ENCODE results near the gene HOXC6.
A peak's percentile ranks its signal among the peaks of the same experiment; 100 is the strongest.

Gene HOXC6

GRCh38 chr12:53994009-53994263 lies 34.3 kb upstream of the HOXC6 start:
- no peak for DNase-seq
- no peaks in the 10 kb centered on the region for H3K27me3 ChIP-seq
- no peak overlapping the region for H3K4me3 ChIP-seq (ENCODE audit: low read depth, low read length)
- no peaks in the 10 kb centered on the region for H3K9me3 ChIP-seq
- H3K36me3 ChIP-seq = no peaks in the 10 kb centered on the region
- no peak for TF ChIP-seq CTCF (IDR thresholded peaks at IDR 0.05; ENCODE audit: low read depth, low read length)
- peaks cover 7% of the 10 kb centered on the region for H3K4me1 ChIP-seq

- no peak for DNase-seq
- peaks cover 5% of the 10 kb centered on the region; the same call in 1 of the 2 replicates for H3K4me1 ChIP-seq
- no peak for TF ChIP-seq CTCF (IDR thresholded peaks at IDR 0.05; ENCODE audit: low read depth, low read length)
Measured at GRCh38 chr12:53994264-53995001, 33.8 kb upstream of the HOXC6 start.

GRCh38 chr12:53995002-53995377 lies 33.2 kb upstream of the HOXC6 start:
- no peaks in the 10 kb centered on the region for H3K27me3 ChIP-seq
- peaks cover 5% of the 10 kb centered on the region; the same call in 1 of the 2 replicates for H3K4me1 ChIP-seq
- TF ChIP-seq CTCF (IDR thresholded peaks at IDR 0.05; ENCODE audit: low read depth, low read length) = no peak
- no peak for DNase-seq
- H3K9me3 ChIP-seq = no peaks in the 10 kb centered on the region
- H3K4me3 ChIP-seq (ENCODE audit: low read depth, low read length) = peak overlapping the region; percentile 56
- H3K36me3 ChIP-seq = no peaks in the 10 kb centered on the region

More at GRCh38 chr12:53994264-53995001, 33.8 kb upstream of the HOXC6 start:
- H3K27me3 ChIP-seq = no peaks in the 10 kb centered on the region
- H3K36me3 ChIP-seq = no peaks in the 10 kb centered on the region
- H3K9me3 ChIP-seq = no peaks in the 10 kb centered on the region
- H3K4me3 ChIP-seq (ENCODE audit: low read depth, low read length) = peak overlapping the region; percentile 56; the same call in 1 of the 2 replicates

DNA sequence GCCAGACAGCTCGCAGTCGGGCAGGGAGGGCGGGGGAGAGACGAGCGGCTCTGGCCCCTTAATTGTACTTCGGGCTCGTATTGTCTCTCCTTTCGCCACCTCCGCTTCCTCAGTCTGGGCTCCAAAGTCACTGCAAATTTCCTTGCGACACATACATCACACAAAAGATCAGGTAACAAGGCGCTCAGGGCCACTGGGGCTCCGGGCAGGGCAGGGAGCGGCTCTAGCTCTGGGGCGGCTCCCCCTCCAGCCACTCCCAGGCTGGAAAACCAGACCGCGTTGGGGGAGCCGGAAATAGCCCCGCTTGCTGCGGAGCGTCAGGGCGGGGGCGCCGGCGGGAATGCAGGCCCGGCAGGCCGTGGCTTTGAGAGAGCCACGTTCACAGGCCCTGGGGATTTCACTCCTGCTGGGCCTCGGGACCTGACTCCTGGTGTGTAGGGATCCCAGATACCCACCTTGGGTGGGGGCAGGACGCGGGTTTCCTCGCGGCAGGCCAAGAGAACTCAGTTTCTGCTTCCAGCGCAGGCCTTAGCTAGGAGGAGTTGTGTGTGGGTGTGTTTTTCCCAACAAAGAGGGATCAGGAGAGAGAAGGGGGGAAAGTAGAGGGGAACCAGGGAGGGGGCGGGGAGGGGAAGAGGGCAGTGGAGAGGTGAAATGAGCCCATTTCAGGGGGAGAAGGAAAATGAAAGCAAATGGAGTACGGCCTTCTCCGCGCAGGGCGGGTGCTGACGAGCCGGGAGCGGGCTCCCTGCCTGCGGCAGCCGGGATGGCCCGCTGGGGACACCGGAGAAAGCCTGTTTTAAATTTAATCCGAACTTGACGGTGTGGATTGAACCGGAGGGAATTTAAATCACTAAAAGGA lies 32.6 kb upstream of the HOXC6 start:
- peaks cover 5% of the 10 kb centered on the region; the same call in 1 of the 2 replicates for H3K4me1 ChIP-seq
- H3K4me3 ChIP-seq (ENCODE audit: low read depth, low read length) = peak overlapping the region; percentile 56
- no peaks in the 10 kb centered on the region for H3K36me3 ChIP-seq
- DNase-seq = peak; percentile 75
- no peak for TF ChIP-seq CTCF (IDR thresholded peaks at IDR 0.05; ENCODE audit: low read depth, low read length)
- H3K9me3 ChIP-seq = no peaks in the 10 kb centered on the region
- no peaks in the 10 kb centered on the region for H3K27me3 ChIP-seq

DNA sequence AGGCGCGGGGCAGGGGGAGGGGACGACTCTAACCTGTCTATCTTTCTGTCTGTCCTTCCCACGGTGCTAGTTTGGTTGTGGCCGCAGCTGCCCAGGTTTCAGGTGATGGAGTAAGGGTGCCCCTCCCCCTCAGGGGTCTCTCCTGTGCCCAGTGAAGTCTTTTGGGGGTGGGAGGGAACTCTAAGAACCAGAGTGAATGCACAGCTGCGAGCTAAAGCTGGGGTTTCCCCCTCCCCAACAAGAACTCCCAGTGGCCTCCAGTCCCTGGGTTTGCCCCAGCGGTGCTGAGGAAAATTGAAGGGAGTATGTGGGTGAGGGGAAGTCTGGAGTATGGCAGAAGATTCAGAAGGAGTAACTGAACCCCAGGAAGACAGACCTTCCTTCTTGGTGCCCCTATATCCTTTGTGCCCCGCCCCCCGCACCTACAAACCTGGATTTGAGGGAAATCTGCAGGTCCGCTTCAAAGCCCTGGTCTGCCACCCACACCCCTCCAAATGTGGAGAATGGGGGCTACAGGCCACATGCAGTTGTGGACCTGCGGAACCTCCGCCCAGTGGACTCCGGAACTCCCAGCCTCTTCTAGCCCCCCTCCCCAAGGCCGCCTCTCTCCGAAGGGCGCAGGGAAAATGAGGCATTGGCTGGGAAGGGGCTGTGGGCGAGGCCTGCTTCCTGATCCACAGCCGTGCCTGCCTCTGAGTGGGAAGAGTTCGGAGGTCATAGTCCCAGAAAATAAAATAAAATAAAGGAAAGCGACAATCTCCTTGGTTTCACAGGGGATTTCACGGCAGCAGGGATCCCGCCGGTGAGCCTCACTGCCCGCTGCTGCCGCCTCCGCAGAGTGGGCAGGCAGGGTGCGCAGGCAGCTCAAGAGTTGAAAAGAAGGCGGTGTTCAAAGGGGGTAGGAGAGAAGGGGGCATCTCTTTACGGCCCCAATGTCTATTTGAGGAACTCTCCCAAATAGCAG lies 31.7 kb upstream of the HOXC6 start:
- DNase-seq = no peak
- Histone ChIP-seq H3K4me1 (peaks cover 5% of the 10 kb centered on the region; the same call in 1 of the 2 replicates), H3K27me3 (no peaks in the 10 kb centered on the region), H3K4me3 (ENCODE audit: low read depth, low read length) (peak overlapping the region; percentile 56), H3K36me3 (no peaks in the 10 kb centered on the region), H3K9me3 (no peaks in the 10 kb centered on the region)
- TF ChIP-seq CTCF (IDR thresholded peaks at IDR 0.05; ENCODE audit: low read depth, low read length) = no peak
